Measurements from ENCODE around the gene CHST13.

CHST13 gene

GRCh38 chr3:126493739-126494138 is 30.2 kb upstream of the CHST13 start:
- TF ChIP-seq CTCF (IDR thresholded peaks at IDR 0.05; ENCODE audit: extremely low read depth, insufficient read depth, missing control alignments): no peak
- in situ Hi-C loops (cut with MboI; ENCODE audit: low pct_unique_long_range_greater_than_20kb, low sequenced_read_pairs, unreplicated experiment): no loop called here
- no peak for DNase-seq (ENCODE audit: low spot score)

GRCh38 chr3:126494204-126494969 is 29.6 kb upstream of the CHST13 start:
- in situ Hi-C loops (cut with MboI; ENCODE audit: low pct_unique_long_range_greater_than_20kb, low sequenced_read_pairs, unreplicated experiment): no loop called here
- no peak for TF ChIP-seq CTCF (IDR thresholded peaks at IDR 0.05; ENCODE audit: extremely low read depth, insufficient read depth, missing control alignments)
- no peak for DNase-seq (ENCODE audit: low spot score)

- no peak for DNase-seq (ENCODE audit: low spot score)
- in situ Hi-C loops (cut with MboI; ENCODE audit: low pct_unique_long_range_greater_than_20kb, low sequenced_read_pairs, unreplicated experiment): no loop called here
- TF ChIP-seq CTCF (IDR thresholded peaks at IDR 0.05; ENCODE audit: extremely low read depth, insufficient read depth, missing control alignments): no peak
Measured at GRCh38 chr3:126494970-126495230, 29.1 kb upstream of the CHST13 start.

GRCh38 chr3:126495786-126496185 is 28.2 kb upstream of the CHST13 start:
- in situ Hi-C loops (cut with MboI; ENCODE audit: low pct_unique_long_range_greater_than_20kb, low sequenced_read_pairs, unreplicated experiment): no loop called here
- TF ChIP-seq CTCF (IDR thresholded peaks at IDR 0.05; ENCODE audit: extremely low read depth, insufficient read depth, missing control alignments): no peak
- DNase-seq (ENCODE audit: low spot score): no peak

GRCh38 chr3:126496894-126497850 is 26.8 kb upstream of the CHST13 start:
- in situ Hi-C loops (cut with MboI; ENCODE audit: low pct_unique_long_range_greater_than_20kb, low sequenced_read_pairs, unreplicated experiment): no loop called here

GRCh38 chr3:126497956-126498355 is 26.0 kb upstream of the CHST13 start:
- in situ Hi-C loops (cut with MboI; ENCODE audit: low pct_unique_long_range_greater_than_20kb, low sequenced_read_pairs, unreplicated experiment): no loop called here

More at GRCh38 chr3:126496894-126497850, 26.8 kb upstream of the CHST13 start:
- DNase-seq (ENCODE audit: low spot score): no peak
- TF ChIP-seq CTCF (IDR thresholded peaks at IDR 0.05; ENCODE audit: extremely low read depth, insufficient read depth, missing control alignments): no peak

More at GRCh38 chr3:126497956-126498355, 26.0 kb upstream of the CHST13 start:
- no peak for DNase-seq (ENCODE audit: low spot score)
- TF ChIP-seq CTCF (IDR thresholded peaks at IDR 0.05; ENCODE audit: extremely low read depth, insufficient read depth, missing control alignments): no peak
